ENCODE results near the gene NEURL1. TPM values are rescaled to one million over a fixed set of nuclear protein-coding genes. Genes with fewer than 3 reads are reported as not detected.

NEURL1 gene
- total RNA-seq, 1 experiment from 2014 or later, result 1.7 TPM

- ChIA-PET CTCF (no interaction called here), POLR2A (ENCODE audit: unreplicated experiment) (no interaction called here)
- H3K9me2 ChIP-seq (replicated peaks; ENCODE audit: low read length), result no peaks in the 10 kb centered on the region
- peaks cover 11% of the 10 kb centered on the region for H3K4me1 ChIP-seq (ENCODE audit: insufficient read depth, low read length)
- no peak overlapping the region for H3K4me2 ChIP-seq (ENCODE audit: low read length)
- ATAC-seq (no peak), DNase-seq (no peak)
- intact Hi-C loops (cut with micrococcal nuclease), result no loop called here
- no peaks in the 10 kb centered on the region for H3K27me3 ChIP-seq (ENCODE audit: low read length)
- H3K36me3 ChIP-seq (ENCODE audit: low read depth, low read length), result no peaks in the 10 kb centered on the region
- no peak overlapping the region for H3K9ac ChIP-seq (ENCODE audit: low read length)
- no peak overlapping the region for H2AFZ ChIP-seq (ENCODE audit: low read length)
- no peaks in the 10 kb centered on the region for H4K20me1 ChIP-seq (ENCODE audit: low read length)
- H3K9me3 ChIP-seq (ENCODE audit: low read length), result no peaks in the 10 kb centered on the region
- no peak overlapping the region for H3K4me3 ChIP-seq (ENCODE audit: low read length)
- no peaks in the 10 kb centered on the region for H3K79me2 ChIP-seq (ENCODE audit: low read length)
- H3F3A ChIP-seq (ENCODE audit: low read length, unreplicated experiment), result no peaks in the 10 kb centered on the region
- no peak overlapping the region for H3K27ac ChIP-seq (ENCODE audit: low read length)
- TF ChIP-seq CTCF (conservative IDR thresholded peaks at IDR 0.05; ENCODE audit: low read depth, low read length), result no peak
- no peak for TF ChIP-seq EZH2 (IDR thresholded peaks at IDR 0.05; ENCODE audit: low read length, unreplicated experiment)
- no peak for TF ChIP-seq EZH2phosphoT487 (IDR thresholded peaks at IDR 0.05; ENCODE audit: borderline replicate concordance, low read length)
- BruUV-seq (replicated peaks), result no TSS peak
Measured at GRCh38 chr10:103543617-103544525, 50.4 kb downstream of the NEURL1 start.

GRCh38 chr10:103544657-103545310 lies 51.3 kb downstream of the NEURL1 start:
- Histone ChIP-seq H3K9me2 (replicated peaks; ENCODE audit: low read length) (no peaks in the 10 kb centered on the region), H3F3A (ENCODE audit: low read length, unreplicated experiment) (no peaks in the 10 kb centered on the region), H3K9ac (ENCODE audit: low read length) (no peak overlapping the region), H3K27me3 (ENCODE audit: low read length) (no peaks in the 10 kb centered on the region), H3K79me2 (ENCODE audit: low read length) (no peaks in the 10 kb centered on the region), H2AFZ (ENCODE audit: low read length) (no peak overlapping the region), H3K27ac (ENCODE audit: low read length) (no peak overlapping the region), H3K4me3 (ENCODE audit: low read length) (no peak overlapping the region), H3K9me3 (ENCODE audit: low read length) (no peaks in the 10 kb centered on the region), H3K36me3 (ENCODE audit: low read depth, low read length) (no peaks in the 10 kb centered on the region), H3K4me2 (ENCODE audit: low read length) (no peak overlapping the region), H4K20me1 (ENCODE audit: low read length) (no peaks in the 10 kb centered on the region), H3K4me1 (ENCODE audit: insufficient read depth, low read length) (peaks cover 11% of the 10 kb centered on the region)
- POLR2A ChIA-PET (ENCODE audit: unreplicated experiment), result no interaction called here
- ATAC-seq (no peak), DNase-seq (no peak)
- TF ChIP-seq EZH2 (IDR thresholded peaks at IDR 0.05; ENCODE audit: low read length, unreplicated experiment), result no peak
- no peak for TF ChIP-seq EZH2phosphoT487 (IDR thresholded peaks at IDR 0.05; ENCODE audit: borderline replicate concordance, low read length)
- no peak for TF ChIP-seq CTCF (conservative IDR thresholded peaks at IDR 0.05; ENCODE audit: low read depth, low read length)
- no TSS peak for BruUV-seq (replicated peaks)
- CTCF ChIA-PET, result no interaction called here
- intact Hi-C loops (cut with micrococcal nuclease), result no loop called here

GRCh38 chr10:103545366-103545765 lies 51.9 kb downstream of the NEURL1 start:
- no peaks in the 10 kb centered on the region for H3K27me3 ChIP-seq (ENCODE audit: low read length)
- peaks cover 11% of the 10 kb centered on the region for H3K4me1 ChIP-seq (ENCODE audit: insufficient read depth, low read length)
- intact Hi-C loops (cut with micrococcal nuclease), result no loop called here
- no peaks in the 10 kb centered on the region for H4K20me1 ChIP-seq (ENCODE audit: low read length)
- BruUV-seq (replicated peaks), result no TSS peak
- no peaks in the 10 kb centered on the region for H3K36me3 ChIP-seq (ENCODE audit: low read depth, low read length)
- no peak overlapping the region for H3K27ac ChIP-seq (ENCODE audit: low read length)
- DNase-seq (no peak), ATAC-seq (no peak)
- no peak overlapping the region for H3K4me3 ChIP-seq (ENCODE audit: low read length)
- H3K9ac ChIP-seq (ENCODE audit: low read length), result no peak overlapping the region
- H3K9me3 ChIP-seq (ENCODE audit: low read length), result no peaks in the 10 kb centered on the region
- POLR2A ChIA-PET (ENCODE audit: unreplicated experiment), result no interaction called here
- CTCF ChIA-PET, result no interaction called here
- TF ChIP-seq EZH2phosphoT487 (IDR thresholded peaks at IDR 0.05; ENCODE audit: borderline replicate concordance, low read length), result no peak
- no peak for TF ChIP-seq CTCF (conservative IDR thresholded peaks at IDR 0.05; ENCODE audit: low read depth, low read length)
- TF ChIP-seq EZH2 (IDR thresholded peaks at IDR 0.05; ENCODE audit: low read length, unreplicated experiment), result no peak
- H3K4me2 ChIP-seq (ENCODE audit: low read length), result no peak overlapping the region
- H3F3A ChIP-seq (ENCODE audit: low read length, unreplicated experiment), result no peaks in the 10 kb centered on the region
- no peak overlapping the region for H2AFZ ChIP-seq (ENCODE audit: low read length)
- H3K79me2 ChIP-seq (ENCODE audit: low read length), result no peaks in the 10 kb centered on the region
- no peaks in the 10 kb centered on the region for H3K9me2 ChIP-seq (replicated peaks; ENCODE audit: low read length)

Data from PC-3 (cell line).